Activated B cell treated with CpG ODN at 0.5 μM for 24 hours (primary cell): ENCODE measurements around the gene PLPP6. TPM values are rescaled to one million over a fixed set of nuclear protein-coding genes. Genes with fewer than 3 reads are reported as not detected.

ENCODE experiments used
- ATAC-seq: fragments of 200-7000 bp; cut with Tn5 transposase; one replicate; pipeline ENCODE4 v1.10.0; 2021; ENCODE audit warnings: low read depth, mild to moderate bottlenecking, moderate library complexity
- CTCF ChIA-PET: fragments of 350-600 bp; sonication (Branson Sonifier 250); formaldehyde crosslinking; loops from one replicate; lab custom pipeline; 2021; ENCODE audit warnings: antibody characterized with exemption; lab: Charles Lee
- POLR2A ChIA-PET: fragments of 350-600 bp; sonication (Branson Sonifier 250); formaldehyde crosslinking; loops from one replicate; lab custom pipeline; 2021; ENCODE audit warnings: antibody characterized with exemption; lab: Charles Lee
- DNase-seq: peaks from one replicate; pipeline ENCODE4 v3.0.0; 2022
- H3K27ac Mint-ChIP-seq: one replicate; pipeline ENCODE4 v1.8.0; 2020; ENCODE audit warnings: mixed read lengths
- H3K27me3 Mint-ChIP-seq: one replicate; pipeline ENCODE4 v1.8.0; 2021; ENCODE audit warnings: mixed read lengths
- H3K36me3 Mint-ChIP-seq: one replicate; pipeline ENCODE4 v1.8.0; 2021; ENCODE audit warnings: low read depth, mixed read lengths
- H3K4me1 Mint-ChIP-seq: one replicate; pipeline ENCODE4 v1.8.0; 2021; ENCODE audit warnings: mixed read lengths
- H3K4me3 Mint-ChIP-seq: one replicate; pipeline ENCODE4 v1.8.0; 2020; ENCODE audit warnings: mild to moderate bottlenecking, mixed read lengths
- H3K9me3 Mint-ChIP-seq: one replicate; pipeline ENCODE4 v1.8.0; 2020; ENCODE audit warnings: mixed read lengths
- CTCF ChIP-seq: fragments of 200-600 bp; IDR thresholded peaks from one replicate; pipeline ENCODE4 v1.8.0; 2022; ENCODE audit warnings: antibody characterized with exemption, mild to moderate bottlenecking
- intact Hi-C: fragments of 100-400 bp; cut with micrococcal nuclease; formaldehyde crosslinking; loops from one replicate; pipeline ENCODE4 v1.15.1; 2024
- total RNA-seq: library from RNA; stranded (reverse); gene quantifications from 2 replicates; pipeline ENCODE4 v1.2.3, GENCODE V29; 2022

Gene PLPP6
- total RNA-seq, 1 donor from 2014 or later, result 10.2 TPM

- DNase-seq (no peak), ATAC-seq (no peak)
- CTCF ChIA-PET, result no interaction called here
- intact Hi-C loops, result no loop called here
- no peak for TF ChIP-seq CTCF
- Mint-ChIP-seq H3K9me3 (no peaks in the 10 kb centered on the region), H3K36me3 (no peaks in the 10 kb centered on the region), H3K4me3 (no peak overlapping the region), H3K27me3 (peaks cover 8% of the 10 kb centered on the region), H3K27ac (no peak overlapping the region), H3K4me1 (peaks cover 2% of the 10 kb centered on the region)
- POLR2A ChIA-PET, result no interaction called here
These were observed 9.6 kb downstream of the PLPP6 start for GRCh38 chr9:4671737-4672136.

GRCh38 chr9:4674783-4675182 lies 12.7 kb downstream of the PLPP6 start:
- no peaks in the 10 kb centered on the region for H3K36me3 Mint-ChIP-seq
- TF ChIP-seq CTCF, result no peak
- intact Hi-C loops, result loop anchor here (5.0 kb wide), 3 partner anchors 1158 to 1738 kb away; partner anchors contain the start of genes ERMP1 and UHRF2
- no peaks in the 10 kb centered on the region for H3K9me3 Mint-ChIP-seq
- H3K4me1 Mint-ChIP-seq, result no peaks in the 10 kb centered on the region
- H3K4me3 Mint-ChIP-seq, result no peak overlapping the region
- ChIA-PET POLR2A (interaction anchor here (0.8 kb wide), 1 partner anchor 11 kb away, joined by 3 read pairs; no protein-coding TSS in a partner anchor), CTCF (no interaction called here)
- H3K27me3 Mint-ChIP-seq, result no peaks in the 10 kb centered on the region
- H3K27ac Mint-ChIP-seq, result no peak overlapping the region
- ATAC-seq, result no peak
- no peak for DNase-seq

GRCh38 chr9:4677392-4677791 lies 15.3 kb downstream of the PLPP6 start:
- intact Hi-C loops, result loop anchor here (5.0 kb wide), 3 partner anchors 1155 to 1735 kb away; partner anchors contain the start of genes ERMP1 and UHRF2
- no peak for TF ChIP-seq CTCF
- no peaks in the 10 kb centered on the region for H3K27me3 Mint-ChIP-seq
- ATAC-seq (no peak), DNase-seq (no peak)
- H3K9me3 Mint-ChIP-seq, result no peaks in the 10 kb centered on the region
- ChIA-PET CTCF (interaction anchor here (0.7 kb wide), 1 partner anchor 1197 kb away, joined by 4 read pairs; no protein-coding TSS in a partner anchor), POLR2A (interaction anchor here (0.7 kb wide), 2 partner anchors 295 to 916 kb away, joined by 3 to 4 read pairs; no protein-coding TSS in a partner anchor)
- H3K27ac Mint-ChIP-seq, result no peak overlapping the region
- no peaks in the 10 kb centered on the region for H3K4me1 Mint-ChIP-seq
- H3K4me3 Mint-ChIP-seq, result no peak overlapping the region
- H3K36me3 Mint-ChIP-seq, result no peaks in the 10 kb centered on the region

- H3K27me3 Mint-ChIP-seq, result no peaks in the 10 kb centered on the region
- H3K36me3 Mint-ChIP-seq, result peaks cover 6% of the 10 kb centered on the region
- POLR2A ChIA-PET, result interaction anchor here (0.7 to 1.5 kb wide), 12 partner anchors 13 to 1330 kb away, joined by 3 to 21 read pairs (median 5); partner anchors contain the start of genes AK3, JAK2, PLGRKT and PLPP6
- CTCF ChIA-PET, result interaction anchor here (1.4 kb wide), 1 partner anchor 13 kb away, joined by 5 read pairs; the partner anchor contains the start of gene SPATA6L
- no peak overlapping the region for H3K4me3 Mint-ChIP-seq
- DNase-seq (peak; percentile 23), ATAC-seq (peak; percentile 19)
- intact Hi-C loops, result loop anchor here (1.0 to 5.0 kb wide), 13 partner anchors 12 to 1834 kb away; partner anchors contain the start of genes AK3, ERMP1, JAK2 and PLPP6
- no peak overlapping the region for H3K27ac Mint-ChIP-seq
- no peaks in the 10 kb centered on the region for H3K9me3 Mint-ChIP-seq
- peaks cover 5% of the 10 kb centered on the region for H3K4me1 Mint-ChIP-seq
- no peak for TF ChIP-seq CTCF
These were observed 16.7 kb downstream of the PLPP6 start for GRCh38 chr9:4678679-4679267.
